ENCODE results near the gene CASP6.

Gene CASP6

GRCh38 chr4:109665783-109666485 is 37.3 kb downstream of the CASP6 start:
- no peak for DNase-seq

- DNase-seq, result no peak
These were observed 40.5 kb downstream of the CASP6 start for GRCh38 chr4:109662771-109663170.

- DNase-seq, result no peak
These were observed 41.1 kb downstream of the CASP6 start for GRCh38 chr4:109662116-109662515.

- peak in 1 of 2 donors; percentile 32 for DNase-seq
These were observed 44.3 kb downstream of the CASP6 start for GRCh38 chr4:109658871-109659410.

GRCh38 chr4:109657854-109658418 is 45.3 kb downstream of the CASP6 start:
- DNase-seq, result no peak

- DNase-seq, result no peak
These were observed 47.8 kb downstream of the CASP6 start for GRCh38 chr4:109655396-109655795.

- peak in 1 of 2 donors; percentile 56 for DNase-seq
These were observed 53.4 kb downstream of the CASP6 start for GRCh38 chr4:109649872-109650271.

- peak in 1 of 2 donors; percentile 44 for DNase-seq
These were observed 54.2 kb downstream of the CASP6 start for GRCh38 chr4:109648997-109649575.

GRCh38 chr4:109648266-109648996 is 54.8 kb downstream of the CASP6 start:
- DNase-seq, result peak; percentile 15 to 84

GRCh38 chr4:109645874-109646710 is 57.2 kb downstream of the CASP6 start:
- DNase-seq, result no peak

- DNase-seq, result no peak
These were observed 62.6 kb downstream of the CASP6 start for GRCh38 chr4:109640644-109641043.
